ENCODE data around the gene GLIS2.
A peak's percentile ranks its signal among the peaks of the same experiment; 100 is the strongest.

GLIS2 gene

GRCh38 chr16:4290236-4290830 lies 25.5 kb upstream of the GLIS2 start (continued):
- TF ChIP-seq YY1 (tag by site-specific recombination; IDR thresholded peaks at IDR 0.05): no peak
- peak; percentile 77 for TF ChIP-seq ZBTB48 (tag by site-specific recombination; IDR thresholded peaks at IDR 0.05)
- TF ChIP-seq ZNF157 (tag by site-specific recombination; IDR thresholded peaks at IDR 0.05): no peak
- no peak for TF ChIP-seq OVOL3 (tag by site-specific recombination; IDR thresholded peaks at IDR 0.05)
- TF ChIP-seq ZNF514 (tag by site-specific recombination; IDR thresholded peaks at IDR 0.05): no peak
- TF ChIP-seq ZNF621 (tag by site-specific recombination; IDR thresholded peaks at IDR 0.05): no peak
- TF ChIP-seq ZNF837 (tag by site-specific recombination; IDR thresholded peaks at IDR 0.05): no peak
- no peak for TF ChIP-seq ZNF558 (tag by site-specific recombination; IDR thresholded peaks at IDR 0.05)
- no peak for TF ChIP-seq ATF2 (tag by site-specific recombination; IDR thresholded peaks at IDR 0.05; ENCODE audit: low read depth)
- TF ChIP-seq ZNF449 (tag by site-specific recombination; IDR thresholded peaks at IDR 0.05): no peak
- TF ChIP-seq ZFP69B (tag by site-specific recombination; IDR thresholded peaks at IDR 0.05): peak; percentile 90
- no peak for TF ChIP-seq ZNF174 (tag by site-specific recombination; IDR thresholded peaks at IDR 0.05)
- TF ChIP-seq HOXC10 (CRISPR knock-in tag; IDR thresholded peaks at IDR 0.05): no peak
- TF ChIP-seq MZF1 (tag by site-specific recombination; IDR thresholded peaks at IDR 0.05; ENCODE audit: borderline replicate concordance): no peak
- TF ChIP-seq, protein P1, sequence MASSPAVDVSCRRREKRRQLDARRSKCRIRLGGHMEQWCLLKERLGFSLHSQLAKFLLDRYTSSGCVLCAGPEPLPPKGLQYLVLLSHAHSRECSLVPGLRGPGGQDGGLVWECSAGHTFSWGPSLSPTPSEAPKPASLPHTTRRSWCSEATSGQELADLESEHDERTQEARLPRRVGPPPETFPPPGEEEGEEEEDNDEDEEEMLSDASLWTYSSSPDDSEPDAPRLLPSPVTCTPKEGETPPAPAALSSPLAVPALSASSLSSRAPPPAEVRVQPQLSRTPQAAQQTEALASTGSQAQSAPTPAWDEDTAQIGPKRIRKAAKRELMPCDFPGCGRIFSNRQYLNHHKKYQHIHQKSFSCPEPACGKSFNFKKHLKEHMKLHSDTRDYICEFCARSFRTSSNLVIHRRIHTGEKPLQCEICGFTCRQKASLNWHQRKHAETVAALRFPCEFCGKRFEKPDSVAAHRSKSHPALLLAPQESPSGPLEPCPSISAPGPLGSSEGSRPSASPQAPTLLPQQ (tag by site-specific recombination; IDR thresholded peaks at IDR 0.05): peak; percentile 83
- TF ChIP-seq, protein P2, sequence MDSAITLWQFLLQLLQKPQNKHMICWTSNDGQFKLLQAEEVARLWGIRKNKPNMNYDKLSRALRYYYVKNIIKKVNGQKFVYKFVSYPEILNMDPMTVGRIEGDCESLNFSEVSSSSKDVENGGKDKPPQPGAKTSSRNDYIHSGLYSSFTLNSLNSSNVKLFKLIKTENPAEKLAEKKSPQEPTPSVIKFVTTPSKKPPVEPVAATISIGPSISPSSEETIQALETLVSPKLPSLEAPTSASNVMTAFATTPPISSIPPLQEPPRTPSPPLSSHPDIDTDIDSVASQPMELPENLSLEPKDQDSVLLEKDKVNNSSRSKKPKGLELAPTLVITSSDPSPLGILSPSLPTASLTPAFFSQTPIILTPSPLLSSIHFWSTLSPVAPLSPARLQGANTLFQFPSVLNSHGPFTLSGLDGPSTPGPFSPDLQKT (IDR thresholded peaks at IDR 0.05; ENCODE audit: borderline replicate concordance, low read depth, low read length): no peak
- no peak for TF ChIP-seq ZXDB (tag by site-specific recombination; IDR thresholded peaks at IDR 0.05)
- no peak for TF ChIP-seq ZNF248 (tag by site-specific recombination; IDR thresholded peaks at IDR 0.05)
- no peak for TF ChIP-seq ZBTB44 (tag by site-specific recombination; IDR thresholded peaks at IDR 0.05)
- peak; percentile 98 for TF ChIP-seq OSR2 (tag by site-specific recombination; IDR thresholded peaks at IDR 0.05)
- TF ChIP-seq, protein P3, sequence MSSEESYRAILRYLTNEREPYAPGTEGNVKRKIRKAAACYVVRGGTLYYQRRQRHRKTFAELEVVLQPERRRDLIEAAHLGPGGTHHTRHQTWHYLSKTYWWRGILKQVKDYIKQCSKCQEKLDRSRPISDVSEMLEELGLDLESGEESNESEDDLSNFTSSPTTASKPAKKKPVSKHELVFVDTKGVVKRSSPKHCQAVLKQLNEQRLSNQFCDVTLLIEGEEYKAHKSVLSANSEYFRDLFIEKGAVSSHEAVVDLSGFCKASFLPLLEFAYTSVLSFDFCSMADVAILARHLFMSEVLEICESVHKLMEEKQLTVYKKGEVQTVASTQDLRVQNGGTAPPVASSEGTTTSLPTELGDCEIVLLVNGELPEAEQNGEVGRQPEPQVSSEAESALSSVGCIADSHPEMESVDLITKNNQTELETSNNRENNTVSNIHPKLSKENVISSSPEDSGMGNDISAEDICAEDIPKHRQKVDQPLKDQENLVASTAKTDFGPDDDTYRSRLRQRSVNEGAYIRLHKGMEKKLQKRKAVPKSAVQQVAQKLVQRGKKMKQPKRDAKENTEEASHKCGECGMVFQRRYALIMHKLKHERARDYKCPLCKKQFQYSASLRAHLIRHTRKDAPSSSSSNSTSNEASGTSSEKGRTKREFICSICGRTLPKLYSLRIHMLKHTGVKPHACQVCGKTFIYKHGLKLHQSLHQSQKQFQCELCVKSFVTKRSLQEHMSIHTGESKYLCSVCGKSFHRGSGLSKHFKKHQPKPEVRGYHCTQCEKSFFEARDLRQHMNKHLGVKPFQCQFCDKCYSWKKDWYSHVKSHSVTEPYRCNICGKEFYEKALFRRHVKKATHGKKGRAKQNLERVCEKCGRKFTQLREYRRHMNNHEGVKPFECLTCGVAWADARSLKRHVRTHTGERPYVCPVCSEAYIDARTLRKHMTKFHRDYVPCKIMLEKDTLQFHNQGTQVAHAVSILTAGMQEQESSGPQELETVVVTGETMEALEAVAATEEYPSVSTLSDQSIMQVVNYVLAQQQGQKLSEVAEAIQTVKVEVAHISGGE (tag by site-specific recombination; conservative IDR thresholded peaks at IDR 0.05; ENCODE audit: low read depth): no peak
- no peak for TF ChIP-seq KLF10 (tag by site-specific recombination; IDR thresholded peaks at IDR 0.05)
- no peak for TF ChIP-seq ZNF426 (tag by site-specific recombination; IDR thresholded peaks at IDR 0.05)
- peak; percentile 57 for TF ChIP-seq ZBTB21 (tag by site-specific recombination; IDR thresholded peaks at IDR 0.05)
- TF ChIP-seq, protein P4, sequence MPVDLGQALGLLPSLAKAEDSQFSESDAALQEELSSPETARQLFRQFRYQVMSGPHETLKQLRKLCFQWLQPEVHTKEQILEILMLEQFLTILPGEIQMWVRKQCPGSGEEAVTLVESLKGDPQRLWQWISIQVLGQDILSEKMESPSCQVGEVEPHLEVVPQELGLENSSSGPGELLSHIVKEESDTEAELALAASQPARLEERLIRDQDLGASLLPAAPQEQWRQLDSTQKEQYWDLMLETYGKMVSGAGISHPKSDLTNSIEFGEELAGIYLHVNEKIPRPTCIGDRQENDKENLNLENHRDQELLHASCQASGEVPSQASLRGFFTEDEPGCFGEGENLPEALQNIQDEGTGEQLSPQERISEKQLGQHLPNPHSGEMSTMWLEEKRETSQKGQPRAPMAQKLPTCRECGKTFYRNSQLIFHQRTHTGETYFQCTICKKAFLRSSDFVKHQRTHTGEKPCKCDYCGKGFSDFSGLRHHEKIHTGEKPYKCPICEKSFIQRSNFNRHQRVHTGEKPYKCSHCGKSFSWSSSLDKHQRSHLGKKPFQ (tag by site-specific recombination; IDR thresholded peaks at IDR 0.05): no peak
- peak; percentile 86 for TF ChIP-seq PRDM1 (tag by site-specific recombination; IDR thresholded peaks at IDR 0.05)
